Lower leg skin (tissue), 3 donors: ENCODE measurements around the gene RNF113B.

ENCODE experiments used
- POLR2A ChIP-seq, 2 donors: fragments of 450-650 bp; IDR thresholded peaks; one replicate each; pipeline ENCODE4 v1.6.1; 2016 to 2017; ENCODE audit warnings: antibody characterized with exemption in 2 of 2, mild to moderate bottlenecking in 1 of 2, moderate library complexity in 1 of 2
- TF ChIP-seq, protein P1 (sequence below), 3 donors: fragments of 450-650 bp; IDR thresholded peaks; one replicate each; pipeline ENCODE4 v1.5.1; 2016; ENCODE audit warnings: antibody characterized with exemption in 3 of 3, mild to moderate bottlenecking in 3 of 3, moderate library complexity in 2 of 3

GRCh38 chr13:98199480-98199879 lies 22.4 kb upstream of the RNF113B start:
- TF ChIP-seq, protein P1, sequence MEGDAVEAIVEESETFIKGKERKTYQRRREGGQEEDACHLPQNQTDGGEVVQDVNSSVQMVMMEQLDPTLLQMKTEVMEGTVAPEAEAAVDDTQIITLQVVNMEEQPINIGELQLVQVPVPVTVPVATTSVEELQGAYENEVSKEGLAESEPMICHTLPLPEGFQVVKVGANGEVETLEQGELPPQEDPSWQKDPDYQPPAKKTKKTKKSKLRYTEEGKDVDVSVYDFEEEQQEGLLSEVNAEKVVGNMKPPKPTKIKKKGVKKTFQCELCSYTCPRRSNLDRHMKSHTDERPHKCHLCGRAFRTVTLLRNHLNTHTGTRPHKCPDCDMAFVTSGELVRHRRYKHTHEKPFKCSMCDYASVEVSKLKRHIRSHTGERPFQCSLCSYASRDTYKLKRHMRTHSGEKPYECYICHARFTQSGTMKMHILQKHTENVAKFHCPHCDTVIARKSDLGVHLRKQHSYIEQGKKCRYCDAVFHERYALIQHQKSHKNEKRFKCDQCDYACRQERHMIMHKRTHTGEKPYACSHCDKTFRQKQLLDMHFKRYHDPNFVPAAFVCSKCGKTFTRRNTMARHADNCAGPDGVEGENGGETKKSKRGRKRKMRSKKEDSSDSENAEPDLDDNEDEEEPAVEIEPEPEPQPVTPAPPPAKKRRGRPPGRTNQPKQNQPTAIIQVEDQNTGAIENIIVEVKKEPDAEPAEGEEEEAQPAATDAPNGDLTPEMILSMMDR (IDR thresholded peaks at IDR 0.05) = no peak
- TF ChIP-seq POLR2A (IDR thresholded peaks at IDR 0.05) = no peak
